Stimulated activated CD8-positive, alpha-beta memory T cell treated with anti-CD3 and anti-CD28 coated beads, Interleukin-4, amount 100 ng/mL, for 48 hours (primary cell): ENCODE results near the gene GNRHR.

ENCODE experiments used
- DNase-seq: peaks from one replicate; pipeline ENCODE4 v3.0.0-alpha.2; 2020

The GNRHR gene

GRCh38 chr4:67700116-67700737 is 54.0 kb downstream of the GNRHR start:
- DNase-seq, result no peak

- DNase-seq, result no peak
Measured at GRCh38 chr4:67699603-67700002, 54.6 kb downstream of the GNRHR start.

- DNase-seq, result no peak
Measured at GRCh38 chr4:67697860-67698687, 56.1 kb downstream of the GNRHR start.

GRCh38 chr4:67696061-67696460 is 58.1 kb downstream of the GNRHR start:
- no peak for DNase-seq

GRCh38 chr4:67694662-67695061 is 59.5 kb downstream of the GNRHR start:
- DNase-seq, result no peak

DNA sequence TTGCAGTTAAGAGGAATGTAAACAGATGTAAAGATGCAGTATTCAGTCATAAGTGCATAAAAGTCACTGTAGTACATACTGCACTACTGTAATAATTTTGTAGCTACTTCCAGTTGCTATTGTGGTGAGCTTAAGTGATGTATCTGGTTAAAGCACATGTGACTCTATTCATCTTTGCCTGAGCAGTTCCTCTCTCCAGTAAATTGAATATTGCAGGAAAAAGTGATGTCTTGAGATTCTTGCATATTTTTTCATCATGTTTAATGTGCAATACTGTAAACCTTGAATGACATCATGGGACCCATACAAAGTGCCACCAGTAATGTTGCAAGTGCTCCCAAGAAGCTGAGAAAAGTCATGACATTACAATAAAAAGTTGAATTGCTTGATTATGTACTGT is 62.9 kb downstream of the GNRHR start:
- no peak for DNase-seq
